HFFc6 (cell line): ENCODE data around the gene ST3GAL2. TPM values are rescaled to one million over a fixed set of nuclear protein-coding genes. Genes with fewer than 3 reads are reported as not detected.
A peak's percentile ranks its signal among the peaks of the same experiment; 100 is the strongest.
"Not testable (repeated sequence)": the region's sequence is repeated elsewhere in the genome, so short reads cannot be mapped to it uniquely, and the experiment has no call there.

ENCODE experiments used
- DNase-seq: peaks from one replicate; pipeline ENCODE4 v3.0.0-alpha.2; 2018
- H3K27ac Mint-ChIP-seq: 2 replicates; pipeline ENCODE4 v1.8.0; 2020; ENCODE audit warnings: mild to moderate bottlenecking, mixed read lengths
- H3K27me3 Mint-ChIP-seq: 2 replicates; pipeline ENCODE4 v1.8.0; 2021; ENCODE audit warnings: mild to moderate bottlenecking, moderate library complexity, mixed read lengths; ENCODE audit not compliant: insufficient read depth
- H3K36me3 Mint-ChIP-seq: 2 replicates; pipeline ENCODE4 v1.8.0; 2021; ENCODE audit warnings: low read depth, mixed read lengths
- H3K4me1 Mint-ChIP-seq: 2 replicates; pipeline ENCODE4 v1.8.0; 2020; ENCODE audit warnings: low read depth, mixed read lengths
- H3K4me3 Mint-ChIP-seq: 2 replicates; pipeline ENCODE4 v1.8.0; 2020; ENCODE audit warnings: mild to moderate bottlenecking, moderate library complexity, mixed read lengths
- H3K9me3 Mint-ChIP-seq: 2 replicates; pipeline ENCODE4 v1.8.0; 2020; ENCODE audit warnings: mild to moderate bottlenecking, mixed read lengths
- CTCF ChIP-seq: fragments of 200-600 bp; sonication (generic); IDR thresholded peaks from 2 replicates; pipeline ENCODE4 v1.5.0; 2021; ENCODE audit warnings: antibody characterized with exemption, mild to moderate bottlenecking
- total RNA-seq, 6 experiments: library from RNA; stranded (reverse); fragmentation: NEBNext Ultra II Directional; extraction: Animal tissue kit (Norgen Biotek cat#: 25700); gene quantifications; 2 replicates in 1 of 6; 3 replicates in 5 of 6; pipeline ENCODE4 v1.2.3, GENCODE V29; 2021

The ST3GAL2 gene
- total RNA-seq, 6 experiments from 2014 or later: 25.4 to 31.2 (median 26.3) TPM

GRCh38 chr16:70388006-70388680 lies 50.8 kb downstream of the ST3GAL2 start:
- no peak overlapping the region for H3K4me3 Mint-ChIP-seq

GRCh38 chr16:70386289-70386986 lies 52.5 kb downstream of the ST3GAL2 start:
- not testable (repeated sequence) for H3K27ac Mint-ChIP-seq

More at GRCh38 chr16:70388006-70388680, 50.8 kb downstream of the ST3GAL2 start:
- no peak for DNase-seq
- H3K27ac Mint-ChIP-seq: no peak overlapping the region
- no peaks in the 10 kb centered on the region for H3K9me3 Mint-ChIP-seq
- TF ChIP-seq CTCF: no peak
- no peaks in the 10 kb centered on the region; the same call in 1 of the 2 replicates for H3K27me3 Mint-ChIP-seq
- peaks cover 24% of the 10 kb centered on the region for H3K36me3 Mint-ChIP-seq
- H3K4me1 Mint-ChIP-seq: peaks cover 24% of the 10 kb centered on the region

GRCh38 chr16:70383421-70383960 lies 55.4 kb downstream of the ST3GAL2 start:
- TF ChIP-seq CTCF: no peak
- Mint-ChIP-seq H3K4me3 (no peak overlapping the region), H3K9me3 (no peaks in the 10 kb centered on the region), H3K4me1 (peaks cover 6% of the 10 kb centered on the region), H3K36me3 (peaks cover 18% of the 10 kb centered on the region), H3K27ac (no peak overlapping the region), H3K27me3 (peaks cover 4% of the 10 kb centered on the region)
- no peak for DNase-seq

More at GRCh38 chr16:70386289-70386986, 52.5 kb downstream of the ST3GAL2 start:
- H3K9me3 Mint-ChIP-seq, H3K4me3 Mint-ChIP-seq, H3K4me1 Mint-ChIP-seq, DNase-seq, H3K27me3 Mint-ChIP-seq: not testable (repeated sequence)
- peaks cover 22% of the 10 kb centered on the region for H3K36me3 Mint-ChIP-seq

GRCh38 chr16:70381604-70382342 lies 57.1 kb downstream of the ST3GAL2 start:
- Mint-ChIP-seq H3K27ac (no peak overlapping the region; the same call in 1 of the 2 replicates), H3K4me1 (no peaks in the 10 kb centered on the region), H3K9me3 (no peaks in the 10 kb centered on the region), H3K27me3 (peaks cover 4% of the 10 kb centered on the region), H3K36me3 (peaks cover 16% of the 10 kb centered on the region; the same call in 1 of the 2 replicates), H3K4me3 (peak overlapping the region; percentile 93)
- DNase-seq: no peak
- no peak for TF ChIP-seq CTCF

GRCh38 chr16:70380919-70381603 lies 57.8 kb downstream of the ST3GAL2 start:
- Mint-ChIP-seq H3K36me3 (peaks cover 19% of the 10 kb centered on the region), H3K27ac (peak overlapping the region; percentile 94), H3K27me3 (peaks cover 7% of the 10 kb centered on the region), H3K9me3 (no peaks in the 10 kb centered on the region), H3K4me1 (no peaks in the 10 kb centered on the region), H3K4me3 (peak overlapping the region; percentile 93)
- peak; percentile 97 for DNase-seq
- peak; percentile 76 for TF ChIP-seq CTCF
